Measurements from ENCODE around the gene KLK12.

KLK12 gene

DNA sequence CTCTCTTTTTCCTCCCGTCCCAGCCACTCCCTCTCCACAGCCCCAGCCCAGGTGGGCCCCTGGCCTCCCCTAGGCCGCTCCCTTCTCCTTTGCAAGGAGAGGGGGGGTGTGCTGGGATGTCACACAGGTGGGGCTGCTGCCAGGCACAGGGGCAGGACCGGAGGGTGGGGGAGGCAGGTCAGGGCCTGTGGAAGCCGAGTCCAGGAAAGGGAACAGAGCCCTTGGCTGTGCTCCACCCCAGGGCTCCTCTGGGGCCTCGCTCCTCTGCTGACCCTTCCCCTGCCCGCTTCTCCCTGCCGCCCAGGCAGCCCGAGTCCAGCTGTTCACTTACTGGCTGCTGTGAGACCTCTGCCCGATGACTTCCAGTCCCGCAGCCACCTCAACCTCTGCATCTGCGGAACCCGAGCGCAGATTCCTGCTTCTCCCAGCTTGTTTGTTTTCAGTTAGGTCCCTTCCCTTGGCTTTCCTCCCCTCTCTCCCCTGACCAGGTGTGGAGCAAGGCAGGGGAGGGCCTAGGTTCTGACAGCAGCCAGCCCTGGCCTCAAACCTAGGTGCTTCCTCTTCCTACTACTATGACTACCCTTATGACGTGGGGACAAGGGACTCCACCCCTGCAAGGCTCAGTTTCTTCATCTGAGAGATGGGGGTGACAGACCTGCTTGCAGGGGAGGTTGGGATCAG, 7.5 kb downstream of the KLK12 start:
- Histone ChIP-seq H3K4me2 (ENCODE audit: low read length) (no peak overlapping the region), H3K4me1 (no peaks in the 10 kb centered on the region), H3K9ac (no peak overlapping the region), H3K27ac (no peak overlapping the region), H3K4me3 (ENCODE audit: low read depth, low read length) (no peak overlapping the region), H2AFZ (no peak overlapping the region), H3K36me3 (ENCODE audit: control insufficient read depth, insufficient read depth, low read length) (no peaks in the 10 kb centered on the region), H3K9me3 (ENCODE audit: control insufficient read depth, low read length) (no peaks in the 10 kb centered on the region), H3K79me2 (no peaks in the 10 kb centered on the region), H3K27me3 (ENCODE audit: control insufficient read depth, insufficient read depth, low read length) (no peaks in the 10 kb centered on the region)
- TF ChIP-seq, protein P1, sequence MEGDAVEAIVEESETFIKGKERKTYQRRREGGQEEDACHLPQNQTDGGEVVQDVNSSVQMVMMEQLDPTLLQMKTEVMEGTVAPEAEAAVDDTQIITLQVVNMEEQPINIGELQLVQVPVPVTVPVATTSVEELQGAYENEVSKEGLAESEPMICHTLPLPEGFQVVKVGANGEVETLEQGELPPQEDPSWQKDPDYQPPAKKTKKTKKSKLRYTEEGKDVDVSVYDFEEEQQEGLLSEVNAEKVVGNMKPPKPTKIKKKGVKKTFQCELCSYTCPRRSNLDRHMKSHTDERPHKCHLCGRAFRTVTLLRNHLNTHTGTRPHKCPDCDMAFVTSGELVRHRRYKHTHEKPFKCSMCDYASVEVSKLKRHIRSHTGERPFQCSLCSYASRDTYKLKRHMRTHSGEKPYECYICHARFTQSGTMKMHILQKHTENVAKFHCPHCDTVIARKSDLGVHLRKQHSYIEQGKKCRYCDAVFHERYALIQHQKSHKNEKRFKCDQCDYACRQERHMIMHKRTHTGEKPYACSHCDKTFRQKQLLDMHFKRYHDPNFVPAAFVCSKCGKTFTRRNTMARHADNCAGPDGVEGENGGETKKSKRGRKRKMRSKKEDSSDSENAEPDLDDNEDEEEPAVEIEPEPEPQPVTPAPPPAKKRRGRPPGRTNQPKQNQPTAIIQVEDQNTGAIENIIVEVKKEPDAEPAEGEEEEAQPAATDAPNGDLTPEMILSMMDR (IDR thresholded peaks at IDR 0.05): no peak

DNA sequence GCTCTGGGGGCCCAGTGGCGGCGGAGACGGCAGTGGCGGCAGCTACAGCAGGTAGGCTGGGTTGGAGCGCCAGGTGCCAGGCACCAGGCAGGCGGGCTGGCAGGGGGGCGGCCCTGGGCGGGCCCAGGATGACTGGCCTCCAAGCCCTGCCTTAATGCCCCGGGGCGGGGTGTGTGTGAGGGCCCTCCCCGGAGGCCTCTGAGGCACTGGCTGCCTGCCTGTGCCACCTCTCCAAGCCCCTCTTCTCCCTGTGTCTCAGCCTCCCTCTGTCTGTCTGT, 8.3 kb downstream of the KLK12 start, which contains the start of gene KLK11:
TSS of gene KLK11 (minus strand) at position 63 of the 278 bp plus-strand sequence. CDS start 985 bp downstream, outside the sequence.
- TF ChIP-seq, protein P1 (IDR thresholded peaks at IDR 0.05): no peak
- H3K27me3 ChIP-seq (ENCODE audit: control insufficient read depth, insufficient read depth, low read length): no peaks in the 10 kb centered on the region
- no peak within 1 kb of the TSS for H3K4me2 ChIP-seq (ENCODE audit: low read length)
- H3K36me3 ChIP-seq (ENCODE audit: control insufficient read depth, insufficient read depth, low read length): no peaks in the 10 kb centered on the region
- H3K79me2 ChIP-seq: no peaks in the 10 kb centered on the region
- H2AFZ ChIP-seq: no peak within 1 kb of the TSS
- no peaks in the 10 kb centered on the region for H3K9me3 ChIP-seq (ENCODE audit: control insufficient read depth, low read length)
- no peaks in the 10 kb centered on the region for H3K4me1 ChIP-seq
- no peak within 1 kb of the TSS for H3K27ac ChIP-seq
- H3K9ac ChIP-seq: no peak within 1 kb of the TSS
- no peak within 1 kb of the TSS for H3K4me3 ChIP-seq (ENCODE audit: low read depth, low read length)

DNA sequence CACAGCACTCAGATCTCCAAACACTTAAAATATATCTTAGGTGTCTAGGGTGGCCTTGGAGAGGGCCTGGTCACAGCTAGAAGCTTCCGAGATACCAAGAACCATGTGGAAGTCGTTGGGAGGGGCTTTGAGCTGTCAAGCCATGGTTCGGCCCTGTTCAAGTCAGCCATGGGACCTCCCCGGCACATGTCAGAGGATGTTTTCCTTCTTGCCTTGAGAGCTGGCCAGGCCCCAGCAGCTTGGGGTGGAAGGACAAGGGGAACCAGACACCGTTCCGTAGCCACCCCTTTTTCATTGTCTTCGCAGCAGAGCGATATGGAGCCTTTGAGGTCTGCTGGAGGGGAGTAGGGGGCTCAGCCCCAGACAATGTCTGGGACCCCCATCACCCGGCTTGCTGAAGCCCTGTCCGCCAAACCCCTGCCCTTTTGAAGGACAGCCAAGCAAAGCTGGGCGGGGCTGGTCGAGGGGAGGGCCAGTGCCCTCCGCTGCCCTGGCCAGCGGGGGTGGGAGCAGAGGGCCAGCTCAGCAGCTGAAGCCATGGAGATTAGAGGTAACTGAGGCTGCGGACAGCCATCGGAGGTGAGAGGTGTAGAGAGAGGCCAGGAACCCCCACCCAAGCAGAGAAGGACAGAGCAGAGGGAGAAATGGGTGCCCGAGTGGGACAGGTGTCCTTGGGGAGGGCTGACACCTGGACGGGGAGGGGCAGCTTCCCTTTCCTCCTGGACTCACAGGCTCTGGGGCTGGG, 8.8 kb downstream of the KLK12 start:
- no peak overlapping the region for H3K4me2 ChIP-seq (ENCODE audit: low read length)
- no peak overlapping the region for H3K27ac ChIP-seq
- TF ChIP-seq, protein P1 (IDR thresholded peaks at IDR 0.05): no peak
- no peaks in the 10 kb centered on the region for H3K36me3 ChIP-seq (ENCODE audit: control insufficient read depth, insufficient read depth, low read length)
- no peaks in the 10 kb centered on the region for H3K79me2 ChIP-seq
- H3K4me1 ChIP-seq: peaks cover 2% of the 10 kb centered on the region
- no peak overlapping the region for H2AFZ ChIP-seq
- H3K9me3 ChIP-seq (ENCODE audit: control insufficient read depth, low read length): no peaks in the 10 kb centered on the region
- H3K27me3 ChIP-seq (ENCODE audit: control insufficient read depth, insufficient read depth, low read length): no peaks in the 10 kb centered on the region
- no peak overlapping the region for H3K9ac ChIP-seq
- no peak overlapping the region for H3K4me3 ChIP-seq (ENCODE audit: low read depth, low read length)

DNA sequence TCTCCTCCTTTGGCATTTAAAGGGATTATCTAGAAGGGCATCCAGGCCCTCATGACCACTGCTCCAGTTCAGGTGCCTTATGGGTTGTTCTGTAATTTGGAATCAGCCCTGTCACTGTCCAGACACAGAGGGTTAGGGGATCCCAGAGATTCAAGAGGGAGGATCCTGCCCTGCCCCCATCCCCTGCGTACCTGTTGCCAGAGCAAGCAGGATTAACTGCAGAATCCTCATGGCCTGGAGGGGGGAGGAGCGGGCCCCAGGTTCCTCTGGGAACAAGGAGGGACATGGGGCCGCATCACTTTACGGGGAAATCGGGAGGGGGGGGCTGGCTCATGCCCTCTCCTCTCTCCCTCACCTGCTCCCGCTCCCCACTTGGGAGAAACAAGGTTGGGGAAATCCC, 9.4 kb downstream of the KLK12 start:
- Histone ChIP-seq H3K4me1 (peaks cover 2% of the 10 kb centered on the region), H3K4me2 (ENCODE audit: low read length) (no peak overlapping the region), H3K36me3 (ENCODE audit: control insufficient read depth, insufficient read depth, low read length) (no peaks in the 10 kb centered on the region), H3K9me3 (ENCODE audit: control insufficient read depth, low read length) (no peaks in the 10 kb centered on the region), H2AFZ (no peak overlapping the region), H3K79me2 (no peaks in the 10 kb centered on the region), H3K9ac (no peak overlapping the region), H3K27ac (no peak overlapping the region), H3K27me3 (ENCODE audit: control insufficient read depth, insufficient read depth, low read length) (no peaks in the 10 kb centered on the region), H3K4me3 (ENCODE audit: low read depth, low read length) (no peak overlapping the region)
- TF ChIP-seq, protein P1 (IDR thresholded peaks at IDR 0.05): no peak
